Gastroesophageal sphincter (tissue), 4 donors: ENCODE data around the gene LRRTM1. TPM values are rescaled to one million over a fixed set of nuclear protein-coding genes. Genes with fewer than 3 reads are reported as not detected.
A peak's percentile ranks its signal among the peaks of the same experiment; 100 is the strongest.

Experiments
- ATAC-seq: fragments of 150-250 bp; one replicate; pipeline ENCODE4 v1.9.1; 2016; ENCODE audit warnings: mild to moderate bottlenecking, moderate library complexity
- H3K27ac ChIP-seq, 4 donors: fragments of 200-600 bp; sonication (generic) in 3 of 4; 1 replicate in 3 of 4; 2 replicates in 1 of 4; pipeline ENCODE4 v1.5.1; 2016 to 2019
- H3K27me3 ChIP-seq: fragments of 200-600 bp; sonication (generic); one replicate; pipeline ENCODE4 v1.5.1; 2019
- H3K36me3 ChIP-seq, 2 donors: fragments of 200-600 bp; sonication (generic); one replicate each; pipeline ENCODE4 v1.5.1; 2019; ENCODE audit warnings: control low read depth in 1 of 2
- H3K4me1 ChIP-seq, 3 donors: fragments of 200-600 bp; sonication (generic); 1 replicate in 2 of 3; 2 replicates in 1 of 3; pipeline ENCODE4 v1.5.1; 2016 to 2019; ENCODE audit warnings: control low read depth in 2 of 3
- H3K4me3 ChIP-seq, 2 donors: fragments of 200-600 bp; sonication (generic); one replicate each; pipeline ENCODE4 v1.5.1; 2019; ENCODE audit warnings: mild to moderate bottlenecking in 1 of 2, moderate library complexity in 1 of 2
- H3K9me3 ChIP-seq, 3 donors: fragments of 200-600 bp; sonication (generic); one replicate each; pipeline ENCODE4 v1.5.1; 2017 to 2019; ENCODE audit warnings: control low read depth in 2 of 3
- CTCF ChIP-seq, 4 experiments: fragments of 200-600 bp in 2 of 4; fragments of 450-650 bp in 2 of 4; sonication (generic) in 1 of 4; IDR thresholded peaks; one replicate each; pipeline ENCODE4 v1.5.1; 2017 to 2019; ENCODE audit warnings: antibody characterized with exemption in 4 of 4, mild to moderate bottlenecking in 2 of 4, moderate library complexity in 2 of 4
- EP300 ChIP-seq: sonication (generic); formaldehyde crosslinking; IDR thresholded peaks from one replicate; pipeline ENCODE4 v1.6.1; 2017; ENCODE audit warnings: antibody characterized with exemption, mild to moderate bottlenecking
- POLR2A ChIP-seq, 2 donors: fragments of 450-650 bp; IDR thresholded peaks; one replicate each; pipeline ENCODE4 v1.6.1; 2017; ENCODE audit warnings: antibody characterized with exemption in 2 of 2, mild to moderate bottlenecking in 2 of 2, moderate library complexity in 1 of 2
- POLR2AphosphoS5 ChIP-seq: sonication (generic); formaldehyde crosslinking; IDR thresholded peaks from one replicate; pipeline ENCODE4 v1.6.1; 2017; ENCODE audit warnings: antibody characterized with exemption
- WGBS, 2 donors: methylation state at CpG; one replicate each; pipeline ENCODE4 v1.1.5; 2018; ENCODE audit warnings: low coverage in 1 of 2; 5-methylcytosine and 5-hydroxymethylcytosine counted together
- total RNA-seq, 4 donors: library from RNA; depleted of rRNA; stranded (reverse); fragments of >200 nt; gene quantifications; one replicate each; pipeline ENCODE4 v1.1.0, GENCODE V29; 2016

LRRTM1 gene
- total RNA-seq, 4 donors from 2014 or later = 1.2 to 4.4 (median 2.0) TPM

- TF ChIP-seq POLR2A (IDR thresholded peaks at IDR 0.05) = no peak
- TF ChIP-seq EP300 = no peak
- no peak for TF ChIP-seq POLR2AphosphoS5
- no peak for TF ChIP-seq CTCF (IDR thresholded peaks at IDR 0.05)
- H3K27me3 ChIP-seq = peaks cover 8% of the 10 kb centered on the region
- no peak overlapping the region for H3K4me3 ChIP-seq
- 40 to 53% methylated on average over 3 of the region's 3 CpGs for WGBS, 2 donors
- no peaks in the 10 kb centered on the region for H3K4me1 ChIP-seq
- H3K36me3 ChIP-seq = no peaks in the 10 kb centered on the region
- H3K9me3 ChIP-seq = no peaks in the 10 kb centered on the region
- ATAC-seq = no peak
- no peak overlapping the region for H3K27ac ChIP-seq
Observed at GRCh38 chr2:80311304-80311703, 6.8 kb upstream of the LRRTM1 start.

GRCh38 chr2:80303006-80303908 is 1.3 kb downstream of the LRRTM1 start:
- Histone ChIP-seq H3K4me3 (peak overlapping the region; percentile 25 to 55), H3K9me3 (no peaks in the 10 kb centered on the region), H3K27ac (peak overlapping the region in 3 of 4 donors; percentile 6 to 55 (median 19)), H3K36me3 (no peaks in the 10 kb centered on the region), H3K4me1 (peaks cover 0 to 29% (median 4%) of the 10 kb centered on the region in 3 donors), H3K27me3 (peaks cover 46% of the 10 kb centered on the region)
- 0 to 7% methylated on average over 2 to 3 of the region's 64 CpGs for WGBS, 2 donors
- ATAC-seq = peak; percentile 32
- TF ChIP-seq POLR2A (IDR thresholded peaks at IDR 0.05) (no peak), CTCF (IDR thresholded peaks at IDR 0.05) (no peak), EP300 (no peak)

GRCh38 chr2:80302314-80303005 is 2.1 kb downstream of the LRRTM1 start:
- Histone ChIP-seq H3K27me3 (peaks cover 46% of the 10 kb centered on the region), H3K36me3 (no peaks in the 10 kb centered on the region), H3K27ac (peak overlapping the region in 2 of 4 donors; percentile 19 to 55), H3K9me3 (no peaks in the 10 kb centered on the region), H3K4me3 (peak overlapping the region in 1 of 2 donors; percentile 55), H3K4me1 (peaks cover 0 to 29% (median 4%) of the 10 kb centered on the region in 3 donors)
- ATAC-seq = no peak
- 0% methylated on average over 1 of the region's 50 CpGs; no CpG with 5 or more reads in 1 of the 2 donors for WGBS, 2 donors
- no peak for TF ChIP-seq CTCF (IDR thresholded peaks at IDR 0.05)
- no peak for TF ChIP-seq EP300
- TF ChIP-seq POLR2AphosphoS5 = no peak
- no peak for TF ChIP-seq POLR2A (IDR thresholded peaks at IDR 0.05)

- peaks cover 46% of the 10 kb centered on the region for H3K27me3 ChIP-seq
- H3K27ac ChIP-seq = peak overlapping the region in 1 of 4 donors; percentile 55
- ATAC-seq = no peak
- no peaks in the 10 kb centered on the region for H3K9me3 ChIP-seq
- no peaks in the 10 kb centered on the region for H3K36me3 ChIP-seq
- TF ChIP-seq POLR2AphosphoS5 (no peak), POLR2A (IDR thresholded peaks at IDR 0.05) (no peak), EP300 (no peak), CTCF (IDR thresholded peaks at IDR 0.05) (no peak)
- peaks cover 0 to 29% (median 4%) of the 10 kb centered on the region in 3 donors for H3K4me1 ChIP-seq
- peak overlapping the region in 1 of 2 donors; percentile 55 for H3K4me3 ChIP-seq
- WGBS, 2 donors = 54 to 67% methylated on average over 1 to 3 of the region's 12 CpGs
Observed at GRCh38 chr2:80302001-80302313, 2.6 kb downstream of the LRRTM1 start.
